Liver (tissue), 3 donors: Measurements from ENCODE around the gene GTPBP1.

Experiments
- EGR1 ChIP-seq, 2 donors: IDR thresholded peaks; 2 replicates each; pipeline ENCODE4 v1.6.1; 2016 to 2018; ENCODE audit warnings: antibody characterized with exemption in 2 of 2, low read depth in 2 of 2
- RAD21 ChIP-seq, 2 donors: IDR thresholded peaks; 2 replicates each; pipeline ENCODE4 v1.6.1; 2016; ENCODE audit warnings: antibody characterized with exemption in 2 of 2, mild to moderate bottlenecking in 2 of 2
- REST ChIP-seq: IDR thresholded peaks from 2 replicates; pipeline ENCODE4 v1.6.1; 2016; ENCODE audit warnings: antibody characterized with exemption, mild to moderate bottlenecking
- TF ChIP-seq, protein P1 (sequence below): fragments of 150-350 bp; IDR thresholded peaks from 2 replicates; pipeline ENCODE4 v1.5.1; 2017; ENCODE audit warnings: improper control_type of control experiment, low read depth, low read length; ENCODE audit not compliant: missing input control
- TF ChIP-seq, protein P2 (sequence below): IDR thresholded peaks from 2 replicates; pipeline ENCODE4 v1.6.1; 2016; ENCODE audit warnings: antibody characterized with exemption
- donor health status: healthy.
- donor health status: healthy.

- TF ChIP-seq, protein P1, sequence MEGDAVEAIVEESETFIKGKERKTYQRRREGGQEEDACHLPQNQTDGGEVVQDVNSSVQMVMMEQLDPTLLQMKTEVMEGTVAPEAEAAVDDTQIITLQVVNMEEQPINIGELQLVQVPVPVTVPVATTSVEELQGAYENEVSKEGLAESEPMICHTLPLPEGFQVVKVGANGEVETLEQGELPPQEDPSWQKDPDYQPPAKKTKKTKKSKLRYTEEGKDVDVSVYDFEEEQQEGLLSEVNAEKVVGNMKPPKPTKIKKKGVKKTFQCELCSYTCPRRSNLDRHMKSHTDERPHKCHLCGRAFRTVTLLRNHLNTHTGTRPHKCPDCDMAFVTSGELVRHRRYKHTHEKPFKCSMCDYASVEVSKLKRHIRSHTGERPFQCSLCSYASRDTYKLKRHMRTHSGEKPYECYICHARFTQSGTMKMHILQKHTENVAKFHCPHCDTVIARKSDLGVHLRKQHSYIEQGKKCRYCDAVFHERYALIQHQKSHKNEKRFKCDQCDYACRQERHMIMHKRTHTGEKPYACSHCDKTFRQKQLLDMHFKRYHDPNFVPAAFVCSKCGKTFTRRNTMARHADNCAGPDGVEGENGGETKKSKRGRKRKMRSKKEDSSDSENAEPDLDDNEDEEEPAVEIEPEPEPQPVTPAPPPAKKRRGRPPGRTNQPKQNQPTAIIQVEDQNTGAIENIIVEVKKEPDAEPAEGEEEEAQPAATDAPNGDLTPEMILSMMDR, result no peak
- TF ChIP-seq RAD21 (IDR thresholded peaks at IDR 0.05) (no peak), REST (no peak), EGR1 (IDR thresholded peaks at IDR 0.05; ENCODE audit: low read depth in 2 of 2) (no peak)
- TF ChIP-seq, protein P2, sequence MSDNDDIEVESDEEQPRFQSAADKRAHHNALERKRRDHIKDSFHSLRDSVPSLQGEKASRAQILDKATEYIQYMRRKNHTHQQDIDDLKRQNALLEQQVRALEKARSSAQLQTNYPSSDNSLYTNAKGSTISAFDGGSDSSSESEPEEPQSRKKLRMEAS, result no peak
Measured at GRCh38 chr22:38776086-38776485, 70.3 kb downstream of the GTPBP1 start.
